CD8-positive, alpha-beta memory T cell (primary cell): Measurements from ENCODE around the gene CRAT. TPM values are rescaled to one million over a fixed set of nuclear protein-coding genes. Genes with fewer than 3 reads are reported as not detected.
"Not testable (repeated sequence)": the region's sequence is repeated elsewhere in the genome, so short reads cannot be mapped to it uniquely, and the experiment has no call there.

ENCODE experiments used
- CTCF ChIA-PET: fragments of 350-600 bp; sonication (Branson Sonifier 250); formaldehyde crosslinking; loops from one replicate; lab custom pipeline; 2021; ENCODE audit warnings: antibody characterized with exemption; lab: Charles Lee
- POLR2A ChIA-PET: fragments of 350-600 bp; sonication (Branson Sonifier 250); formaldehyde crosslinking; loops from one replicate; lab custom pipeline; 2021; ENCODE audit warnings: antibody characterized with exemption; lab: Charles Lee
- DNase-seq, 5 donors: peaks; one replicate each; pipeline versions ENCODE4 v3.0.0 to v3.0.0-alpha.2; 2020 to 2022; ENCODE audit warnings: mixed read lengths in 1 of 5
- H3K27ac ChIP-seq: one replicate; pipeline ENCODE4 v1.7.0; 2013; ENCODE audit warnings: low read depth, mild to moderate bottlenecking, low read length, moderate library complexity
- H3K27me3 ChIP-seq: 2 replicates; pipeline ENCODE4 v1.7.0; 2013; ENCODE audit warnings: low read length, mild to moderate bottlenecking; ENCODE audit not compliant: insufficient read depth, poor library complexity, severe bottlenecking
- H3K36me3 ChIP-seq: 2 replicates; pipeline ENCODE4 v1.7.0; 2013; ENCODE audit warnings: mild to moderate bottlenecking, low read length, moderate library complexity; ENCODE audit not compliant: insufficient read depth
- H3K4me1 ChIP-seq: 2 replicates; pipeline ENCODE4 v1.7.0; 2013; ENCODE audit warnings: mild to moderate bottlenecking, low read length, moderate library complexity; ENCODE audit not compliant: insufficient read depth
- H3K4me3 ChIP-seq: 2 replicates; pipeline ENCODE4 v1.7.0; 2013; ENCODE audit warnings: mild to moderate bottlenecking, low read length
- H3K9me3 ChIP-seq: 2 replicates; pipeline ENCODE4 v1.7.0; 2013; ENCODE audit warnings: mild to moderate bottlenecking, low read length
- H3K27ac Mint-ChIP-seq, 8 donors: one replicate each; pipeline ENCODE4 v1.8.0; 2020 to 2021; ENCODE audit warnings: mixed read lengths in 8 of 8, mild to moderate bottlenecking in 6 of 8, inconsistent platforms in 3 of 8, moderate library complexity in 3 of 8
- H3K27me3 Mint-ChIP-seq, 2 donors: one replicate each; pipeline ENCODE4 v1.8.0; 2020 to 2021; ENCODE audit warnings: mixed read lengths in 2 of 2, mild to moderate bottlenecking in 1 of 2, moderate library complexity in 1 of 2
- H3K36me3 Mint-ChIP-seq, 3 donors: one replicate each; pipeline ENCODE4 v1.8.0; 2020 to 2021; ENCODE audit warnings: mixed read lengths in 3 of 3, inconsistent platforms in 1 of 3, mild to moderate bottlenecking in 1 of 3
- H3K4me1 Mint-ChIP-seq, 3 donors: one replicate each; pipeline ENCODE4 v1.8.0; 2020 to 2021; ENCODE audit warnings: mixed read lengths in 3 of 3, inconsistent platforms in 1 of 3, mild to moderate bottlenecking in 1 of 3
- H3K4me3 Mint-ChIP-seq, 7 donors: one replicate each; pipeline ENCODE4 v1.8.0; 2020 to 2021; ENCODE audit warnings: mixed read lengths in 7 of 7, mild to moderate bottlenecking in 6 of 7, moderate library complexity in 4 of 7, inconsistent platforms in 2 of 7
- H3K9me3 Mint-ChIP-seq, 5 donors: one replicate each; pipeline ENCODE4 v1.8.0; 2020 to 2022; ENCODE audit warnings: mixed read lengths in 5 of 5, mild to moderate bottlenecking in 3 of 5, moderate library complexity in 2 of 5, inconsistent platforms in 1 of 5
- polyA plus RNA-seq: library from polyadenylated mRNA; unstranded; fragments of 300-500 nt; fragmentation: Illumina TruSeq; gene quantifications from one replicate; pipeline ENCODE4 v1.2.3, GENCODE V29; 2021
- total RNA-seq, 2 experiments: library from RNA; stranded (reverse); gene quantifications; one replicate each; pipeline ENCODE4 v1.2.3, GENCODE V29; 2021

The CRAT gene
- total and polyA plus RNA-seq, 3 experiments from 2014 or later: 9.8 to 20.1 (median 10.0) TPM

- Mint-ChIP-seq H3K27ac (peak overlapping the region in 2 of 8 donors; percentile 36 to 57), H3K27me3 (no peaks in the 10 kb centered on the region), H3K4me3 (peak overlapping the region in 2 of 7 donors; percentile 34 to 36), H3K9me3 (no peaks in the 10 kb centered on the region), H3K4me1 (peaks cover 20 to 35% (median 22%) of the 10 kb centered on the region in 3 donors), H3K36me3 (peaks cover 0 to 51% (median 8%) of the 10 kb centered on the region in 3 donors)
- POLR2A ChIA-PET: no interaction called here
- H3K4me1 ChIP-seq: peaks cover 30% of the 10 kb centered on the region
- H3K27ac ChIP-seq: no peak overlapping the region
- H3K9me3 ChIP-seq: no peaks in the 10 kb centered on the region
- H3K4me3 ChIP-seq: no peak overlapping the region
- peaks cover 17% of the 10 kb centered on the region for H3K36me3 ChIP-seq
- no peaks in the 10 kb centered on the region for H3K27me3 ChIP-seq
- DNase-seq: no peak
- CTCF ChIA-PET: interaction anchor here (1.2 to 7.8 kb wide), 8 partner anchors 10 to 646 kb away, joined by 3 to 122 read pairs (median 6); partner anchors contain the start of genes C9orf50, IER5L and NTMT1
Observed at GRCh38 chr9:129137292-129138143, 26.9 kb upstream of the CRAT start.

GRCh38 chr9:129136446-129137035, 25.9 kb upstream of the CRAT start:
- CTCF ChIA-PET: interaction anchor here (0.5 to 7.1 kb wide), 5 partner anchors 9 to 488 kb away, joined by 3 to 70 read pairs (median 7); partner anchors contain the start of genes C9orf50 and NTMT1
- no peak overlapping the region for H3K4me3 Mint-ChIP-seq
- Histone ChIP-seq H3K27me3 (no peaks in the 10 kb centered on the region), H3K9me3 (no peaks in the 10 kb centered on the region), H3K4me1 (peaks cover 21% of the 10 kb centered on the region), H3K4me3 (no peak overlapping the region), H3K36me3 (peaks cover 12% of the 10 kb centered on the region), H3K27ac (no peak overlapping the region)
- H3K36me3 Mint-ChIP-seq: peaks cover 0 to 55% (median 8%) of the 10 kb centered on the region in 3 donors
- POLR2A ChIA-PET: no interaction called here
- DNase-seq: no peak
- peaks cover 22 to 30% (median 27%) of the 10 kb centered on the region in 3 donors for H3K4me1 Mint-ChIP-seq
- no peak overlapping the region for H3K27ac Mint-ChIP-seq
- H3K9me3 Mint-ChIP-seq: no peaks in the 10 kb centered on the region
- no peaks in the 10 kb centered on the region for H3K27me3 Mint-ChIP-seq

GRCh38 chr9:129135476-129135875, 24.9 kb upstream of the CRAT start:
- H3K36me3 ChIP-seq: peaks cover 17% of the 10 kb centered on the region
- H3K27me3 ChIP-seq: no peaks in the 10 kb centered on the region
- peaks cover 0 to 66% (median 11%) of the 10 kb centered on the region in 3 donors for H3K36me3 Mint-ChIP-seq
- no peaks in the 10 kb centered on the region for H3K27me3 Mint-ChIP-seq
- no peak for DNase-seq
- H3K9me3 ChIP-seq: no peaks in the 10 kb centered on the region
- no peak overlapping the region for H3K4me3 ChIP-seq
- CTCF ChIA-PET: interaction anchor here (1.0 to 7.1 kb wide), 3 partner anchors 7 to 489 kb away, joined by 4 to 54 read pairs (median 13); partner anchors contain the start of gene NTMT1
- no peak overlapping the region for H3K27ac ChIP-seq
- H3K4me1 ChIP-seq: peaks cover 16% of the 10 kb centered on the region
- POLR2A ChIA-PET: no interaction called here
- H3K9me3 Mint-ChIP-seq: no peaks in the 10 kb centered on the region
- no peak overlapping the region for H3K27ac Mint-ChIP-seq
- H3K4me3 Mint-ChIP-seq: no peak overlapping the region
- peaks cover 16 to 22% (median 20%) of the 10 kb centered on the region in 3 donors for H3K4me1 Mint-ChIP-seq

GRCh38 chr9:129133082-129133481, 22.5 kb upstream of the CRAT start:
- no peaks in the 10 kb centered on the region for H3K9me3 ChIP-seq
- no peaks in the 10 kb centered on the region for H3K27me3 Mint-ChIP-seq
- no peak overlapping the region for H3K27ac Mint-ChIP-seq
- H3K9me3 Mint-ChIP-seq: no peaks in the 10 kb centered on the region
- ChIA-PET CTCF (interaction anchor here (1.1 to 7.1 kb wide), 3 partner anchors 10 to 492 kb away, joined by 3 to 54 read pairs (median 13); partner anchors contain the start of gene NTMT1), POLR2A (no interaction called here)
- peaks cover 5 to 6% (median 6%) of the 10 kb centered on the region in 3 donors for H3K4me1 Mint-ChIP-seq
- no peak overlapping the region for H3K4me3 Mint-ChIP-seq
- no peak for DNase-seq
- no peaks in the 10 kb centered on the region for H3K27me3 ChIP-seq
- H3K4me3 ChIP-seq: no peak overlapping the region
- H3K4me1 ChIP-seq: peaks cover 5% of the 10 kb centered on the region
- peaks cover 0 to 75% (median 15%) of the 10 kb centered on the region in 3 donors for H3K36me3 Mint-ChIP-seq
- H3K36me3 ChIP-seq: peaks cover 19% of the 10 kb centered on the region
- H3K27ac ChIP-seq: no peak overlapping the region

- no peak overlapping the region for H3K27ac ChIP-seq
Observed at GRCh38 chr9:129131300-129132145, 20.9 kb upstream of the CRAT start.

GRCh38 chr9:129130791-129131190, 20.2 kb upstream of the CRAT start:
- Histone ChIP-seq H3K36me3 (peaks cover 27% of the 10 kb centered on the region), H3K9me3 (no peaks in the 10 kb centered on the region), H3K27me3 (no peaks in the 10 kb centered on the region), H3K4me1 (peaks cover 5% of the 10 kb centered on the region), H3K4me3 (no peak overlapping the region), H3K27ac (no peak overlapping the region)
- H3K36me3 Mint-ChIP-seq: peaks cover 0 to 72% (median 15%) of the 10 kb centered on the region in 3 donors
- POLR2A ChIA-PET: interaction anchor here (0.7 kb wide), 1 partner anchor 18 kb away, joined by 3 read pairs; no protein-coding TSS in a partner anchor
- peak overlapping the region in 1 of 8 donors; percentile 73 for H3K27ac Mint-ChIP-seq
- CTCF ChIA-PET: interaction anchor here (0.8 to 7.1 kb wide), 23 partner anchors 9 to 660 kb away, joined by 3 to 54 read pairs (median 7); partner anchors contain the start of genes ASB6, C9orf50, CRAT and NTMT1
- no peaks in the 10 kb centered on the region for H3K9me3 Mint-ChIP-seq
- H3K4me1 Mint-ChIP-seq: peaks cover 5 to 6% (median 6%) of the 10 kb centered on the region in 3 donors
- H3K4me3 Mint-ChIP-seq: no peak overlapping the region
- H3K27me3 Mint-ChIP-seq: no peaks in the 10 kb centered on the region
- DNase-seq: no peak

More at GRCh38 chr9:129131300-129132145, 20.9 kb upstream of the CRAT start:
- ChIA-PET POLR2A (interaction anchor here (0.7 to 1.3 kb wide), 4 partner anchors 19 to 480 kb away, joined by 3 to 4 read pairs (median 4); no protein-coding TSS in a partner anchor), CTCF (interaction anchor here (0.5 to 7.1 kb wide), 51 partner anchors 8 to 908 kb away, joined by 3 to 54 read pairs (median 5); partner anchors contain the start of genes ASB6, C9orf50, CRAT and DOLPP1)
- peaks cover 27% of the 10 kb centered on the region for H3K36me3 ChIP-seq
- Mint-ChIP-seq H3K9me3 (no peaks in the 10 kb centered on the region), H3K4me1 (peaks cover 5 to 6% (median 6%) of the 10 kb centered on the region in 3 donors), H3K36me3 (peaks cover 0 to 74% (median 15%) of the 10 kb centered on the region in 3 donors), H3K27ac (peak overlapping the region in 5 of 8 donors; percentile 32 to 87 (median 63)), H3K27me3 (no peaks in the 10 kb centered on the region), H3K4me3 (peak overlapping the region in 1 of 7 donors; percentile 13)
- H3K4me3 ChIP-seq: no peak overlapping the region
- no peaks in the 10 kb centered on the region for H3K9me3 ChIP-seq
- H3K27me3 ChIP-seq: no peaks in the 10 kb centered on the region
- peaks cover 5% of the 10 kb centered on the region for H3K4me1 ChIP-seq
- DNase-seq: peak; percentile 75 to 87 (median 77)

- H3K4me3 Mint-ChIP-seq, H3K27ac ChIP-seq, H3K4me3 ChIP-seq, H3K4me1 Mint-ChIP-seq, H3K9me3 ChIP-seq, H3K27me3 ChIP-seq, H3K9me3 Mint-ChIP-seq, H3K27me3 Mint-ChIP-seq, H3K27ac Mint-ChIP-seq, DNase-seq, H3K4me1 ChIP-seq: not testable (repeated sequence)
- ChIA-PET POLR2A (interaction anchor here (0.7 to 1.0 kb wide), 3 partner anchors 13 to 56 kb away, joined by 3 to 9 read pairs (median 3); no protein-coding TSS in a partner anchor), CTCF (interaction anchor here (0.9 to 7.1 kb wide), 15 partner anchors 9 to 660 kb away, joined by 3 to 54 read pairs (median 11); partner anchors contain the start of genes C9orf50 and NTMT1)
- peaks cover 27% of the 10 kb centered on the region for H3K36me3 ChIP-seq
- H3K36me3 Mint-ChIP-seq: peaks cover 0 to 70% (median 15%) of the 10 kb centered on the region in 3 donors
Observed at GRCh38 chr9:129130271-129130670, 19.7 kb upstream of the CRAT start.
